Peyer's patch (tissue), 4 donors: Measurements from ENCODE around the gene RUNX1.

ENCODE experiments used
- POLR2A ChIP-seq, 2 donors: fragments of 450-650 bp; IDR thresholded peaks; one replicate each; pipeline ENCODE4 v1.5.1; 2017; ENCODE audit warnings: antibody characterized with exemption in 2 of 2, mild to moderate bottlenecking in 2 of 2, moderate library complexity in 2 of 2
- TF ChIP-seq, protein P1 (sequence below), 6 experiments: fragments of 450-650 bp in 4 of 6; fragments of 200-600 bp in 2 of 6; sonication (generic) in 1 of 6; IDR thresholded peaks; one replicate each; pipeline ENCODE4 v1.5.1; 2017 to 2019; ENCODE audit warnings: antibody characterized with exemption in 6 of 6, mild to moderate bottlenecking in 3 of 6, moderate library complexity in 1 of 6

DNA sequence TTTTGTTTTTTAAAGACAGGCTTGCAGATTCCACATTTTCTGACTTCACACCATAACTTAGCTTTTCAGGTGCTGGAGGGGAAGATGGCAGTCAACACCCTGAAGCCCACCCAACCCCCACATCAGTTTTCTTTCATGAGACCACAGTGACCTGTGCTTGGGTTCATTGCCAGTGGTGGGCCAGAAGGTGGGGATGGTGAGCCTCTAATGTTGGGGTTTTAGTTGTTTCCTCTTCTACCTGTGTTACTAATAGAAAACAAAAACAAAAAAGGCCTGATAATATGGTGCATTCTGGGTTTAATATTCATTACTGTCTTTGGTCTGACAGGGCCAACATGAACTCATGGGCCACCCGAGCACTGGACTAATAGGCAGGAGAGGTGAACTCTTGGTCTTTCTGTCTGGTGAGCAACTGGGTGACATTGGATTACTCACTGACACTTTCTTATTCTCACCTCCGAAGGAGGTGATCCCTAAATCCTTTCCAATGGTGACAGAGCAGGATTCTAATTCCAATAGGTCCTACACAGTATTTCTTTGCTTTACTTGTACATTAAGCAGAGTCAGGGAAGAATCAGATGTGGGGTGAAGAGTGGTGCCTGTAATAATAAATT is 247.5 kb downstream of the RUNX1 start:
- TF ChIP-seq, protein P1, sequence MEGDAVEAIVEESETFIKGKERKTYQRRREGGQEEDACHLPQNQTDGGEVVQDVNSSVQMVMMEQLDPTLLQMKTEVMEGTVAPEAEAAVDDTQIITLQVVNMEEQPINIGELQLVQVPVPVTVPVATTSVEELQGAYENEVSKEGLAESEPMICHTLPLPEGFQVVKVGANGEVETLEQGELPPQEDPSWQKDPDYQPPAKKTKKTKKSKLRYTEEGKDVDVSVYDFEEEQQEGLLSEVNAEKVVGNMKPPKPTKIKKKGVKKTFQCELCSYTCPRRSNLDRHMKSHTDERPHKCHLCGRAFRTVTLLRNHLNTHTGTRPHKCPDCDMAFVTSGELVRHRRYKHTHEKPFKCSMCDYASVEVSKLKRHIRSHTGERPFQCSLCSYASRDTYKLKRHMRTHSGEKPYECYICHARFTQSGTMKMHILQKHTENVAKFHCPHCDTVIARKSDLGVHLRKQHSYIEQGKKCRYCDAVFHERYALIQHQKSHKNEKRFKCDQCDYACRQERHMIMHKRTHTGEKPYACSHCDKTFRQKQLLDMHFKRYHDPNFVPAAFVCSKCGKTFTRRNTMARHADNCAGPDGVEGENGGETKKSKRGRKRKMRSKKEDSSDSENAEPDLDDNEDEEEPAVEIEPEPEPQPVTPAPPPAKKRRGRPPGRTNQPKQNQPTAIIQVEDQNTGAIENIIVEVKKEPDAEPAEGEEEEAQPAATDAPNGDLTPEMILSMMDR (IDR thresholded peaks at IDR 0.05), result peak in 5 of 6 experiments; percentile 15 to 44 (median 35)
- no peak for TF ChIP-seq POLR2A (IDR thresholded peaks at IDR 0.05)
